Astrocyte of the spinal cord (primary cell): ENCODE data around the gene PIGT.

Experiments used
- DNase-seq: peaks from one replicate; pipeline ENCODE4 v3.0.0; 2011; ENCODE audit warnings: low read depth, low spot score
- H3K4me3 ChIP-seq: 2 replicates; pipeline ENCODE4 v1.5.1; 2011; ENCODE audit warnings: low read depth, mild to moderate bottlenecking, low read length, moderate library complexity
- CTCF ChIP-seq: IDR thresholded peaks from 2 replicates; pipeline ENCODE4 v1.5.1; 2012; ENCODE audit warnings: low read depth, mild to moderate bottlenecking, low read length, inconsistent platforms
- in situ Hi-C: cut with HindIII; loops from 2 replicates; pipeline ENCODE4 v1.10.0; 2017; ENCODE audit warnings: low sequenced_read_pairs

Gene PIGT

GRCh38 chr20:45459606-45460005, 43.7 kb downstream of the PIGT start:
- TF ChIP-seq CTCF = peak; percentile 18
- no peak for DNase-seq
- in situ Hi-C loops = no loop called here
- no peak overlapping the region for H3K4me3 ChIP-seq

GRCh38 chr20:45461225-45461624, 45.3 kb downstream of the PIGT start:
- in situ Hi-C loops = no loop called here
- no peak overlapping the region for H3K4me3 ChIP-seq
- DNase-seq = no peak
- TF ChIP-seq CTCF = no peak

- in situ Hi-C loops = no loop called here
- no peak overlapping the region for H3K4me3 ChIP-seq
- DNase-seq = no peak
- no peak for TF ChIP-seq CTCF
These were observed 47.0 kb downstream of the PIGT start for GRCh38 chr20:45462711-45463509.

- no peak overlapping the region for H3K4me3 ChIP-seq
- TF ChIP-seq CTCF = no peak
- in situ Hi-C loops = no loop called here
- no peak for DNase-seq
These were observed 47.8 kb downstream of the PIGT start for GRCh38 chr20:45463709-45464108.

GRCh38 chr20:45465491-45466266, 49.7 kb downstream of the PIGT start:
- no peak for TF ChIP-seq CTCF
- no peak for DNase-seq
- H3K4me3 ChIP-seq = no peak overlapping the region
- in situ Hi-C loops = no loop called here

GRCh38 chr20:45467172-45467571, 51.2 kb downstream of the PIGT start:
- no peak overlapping the region for H3K4me3 ChIP-seq
- no peak for TF ChIP-seq CTCF
- no peak for DNase-seq
- in situ Hi-C loops = no loop called here
